ENCODE data around the gene CTCF. TPM values are rescaled to one million over a fixed set of nuclear protein-coding genes. Genes with fewer than 3 reads are reported as not detected.
A peak's percentile ranks its signal among the peaks of the same experiment; 100 is the strongest.

The CTCF gene
- total RNA-seq, 2 experiments from 2014 or later: 43.8 to 46.4 TPM

DNA sequence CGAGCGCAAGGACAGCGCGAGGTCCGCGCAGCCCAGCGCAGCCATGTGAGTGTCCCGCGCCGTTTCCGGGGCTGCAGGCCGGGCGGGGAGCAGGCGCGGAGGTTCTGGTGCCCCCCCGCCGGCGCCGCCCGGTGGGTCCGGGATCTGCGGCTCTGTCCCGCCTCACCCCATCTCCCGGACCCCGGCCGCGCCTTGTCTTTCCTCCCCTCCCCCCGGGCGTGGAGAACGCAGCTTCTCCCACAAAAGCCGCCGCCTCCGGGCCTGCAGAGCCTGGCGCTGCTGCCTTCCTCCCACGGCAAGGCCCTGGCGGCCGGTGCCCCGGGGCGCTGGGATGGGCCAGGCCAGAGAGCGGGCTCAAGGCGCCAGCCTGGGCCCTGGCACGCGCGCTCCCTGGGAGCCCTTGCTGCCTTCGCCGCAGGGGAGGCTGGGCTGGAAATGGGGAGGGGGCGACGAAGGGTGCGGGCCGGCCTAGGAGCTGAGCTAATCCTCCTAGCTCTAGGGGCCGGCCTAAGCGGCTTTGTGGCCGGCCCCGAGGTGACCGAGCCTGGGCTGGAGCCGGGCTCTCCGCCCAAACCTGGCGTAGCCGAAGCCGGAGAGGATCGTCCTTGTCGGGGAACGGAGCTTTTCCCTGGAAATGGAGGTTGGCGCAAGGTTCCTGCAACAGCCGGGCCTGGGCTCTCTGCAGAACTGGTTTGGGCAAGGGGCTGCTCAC is 33.3 kb upstream of the CTCF start:
- intact Hi-C loops (cut with DNase I, micrococcal nuclease): no loop called here
- DNase-seq: peak in 6 of 14 experiments; percentile 17 to 56 (median 34)
- H3K4me1 ChIP-seq (ENCODE audit: insufficient read depth, low read length): peaks cover 35% of the 10 kb centered on the region

DNA sequence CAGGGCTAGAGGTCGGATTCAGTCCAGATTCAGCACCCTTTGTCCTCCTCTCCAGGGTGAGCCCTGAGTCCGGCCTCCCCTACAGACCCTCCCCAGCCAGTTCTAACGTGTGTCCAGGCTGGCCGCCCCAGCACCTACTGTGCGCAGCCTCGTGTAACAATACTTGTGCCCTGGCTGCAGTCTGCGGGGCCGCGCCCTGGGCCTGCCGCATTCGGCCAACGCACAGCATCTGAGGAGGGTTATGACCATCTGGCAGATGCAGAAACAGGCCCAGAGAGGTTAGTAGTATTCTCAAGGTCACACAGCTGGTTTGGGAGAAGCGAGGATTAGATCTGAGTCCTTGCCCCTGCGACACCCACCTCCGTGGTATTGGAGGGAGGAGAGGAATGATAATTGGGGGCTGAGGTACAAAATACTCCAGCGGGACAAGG is 32.7 kb upstream of the CTCF start:
- Histone ChIP-seq H3K27ac (ENCODE audit: low read depth in 1 of 2, low read length in 2 of 2) (no peak overlapping the region), H3K9me3 (ENCODE audit: control insufficient read depth in 1 of 2, insufficient read depth in 1 of 2, low read length in 2 of 2) (no peaks in the 10 kb centered on the region), H3K27me3 (ENCODE audit: control insufficient read depth in 1 of 2, insufficient read depth in 2 of 2, low read length in 2 of 2) (peaks cover 22 to 25% of the 10 kb centered on the region in 2 experiments), H3K36me3 (ENCODE audit: insufficient read depth, low read length) (no peaks in the 10 kb centered on the region), H3K4me1 (ENCODE audit: insufficient read depth, low read length) (peaks cover 35% of the 10 kb centered on the region), H3K4me3 (ENCODE audit: low read length) (peak overlapping the region; percentile 56)
- H3K36me3 Mint-ChIP-seq (ENCODE audit: low read depth): no peaks in the 10 kb centered on the region
- DNase-seq (peak in 1 of 14 experiments; percentile 24), ATAC-seq (ENCODE audit: poor library complexity) (no peak)
- no peaks in the 10 kb centered on the region for H3K9me3 Mint-ChIP-seq
- H3K4me3 Mint-ChIP-seq: peak overlapping the region; percentile 85
- no peak overlapping the region for H3K27ac Mint-ChIP-seq
- TF ChIP-seq CTCF (IDR thresholded peaks at IDR 0.05): no peak
- ChIA-PET CTCF (interaction anchor here (1.5 to 6.1 kb wide), 3 partner anchors 8 to 115 kb away, joined by 3 to 45 read pairs (median 6); partner anchors contain the start of gene CARMIL2), POLR2A (interaction anchor here (0.9 to 2.5 kb wide), 9 partner anchors 8 to 139 kb away, joined by 3 to 13 read pairs (median 5); partner anchors contain the start of genes CARMIL2 and CTCF)
- peaks cover 20% of the 10 kb centered on the region for H3K27me3 Mint-ChIP-seq
- peaks cover 27% of the 10 kb centered on the region for H3K4me1 Mint-ChIP-seq (ENCODE audit: low read depth)
- intact Hi-C loops (cut with DNase I, micrococcal nuclease): no loop called here

More for the DNA sequence above, 33.3 kb upstream of the CTCF start:
- Mint-ChIP-seq H3K4me1 (ENCODE audit: low read depth) (peaks cover 27% of the 10 kb centered on the region), H3K27me3 (peaks cover 20% of the 10 kb centered on the region), H3K4me3 (peak overlapping the region; percentile 85), H3K36me3 (ENCODE audit: low read depth) (no peaks in the 10 kb centered on the region), H3K9me3 (no peaks in the 10 kb centered on the region), H3K27ac (no peak overlapping the region)
- Histone ChIP-seq H3K4me3 (ENCODE audit: low read length) (peak overlapping the region; percentile 56), H3K27me3 (ENCODE audit: control insufficient read depth in 1 of 2, insufficient read depth in 2 of 2, low read length in 2 of 2) (peaks cover 22 to 25% of the 10 kb centered on the region in 2 experiments), H3K27ac (ENCODE audit: low read depth in 1 of 2, low read length in 2 of 2) (no peak overlapping the region), H3K36me3 (ENCODE audit: insufficient read depth, low read length) (no peaks in the 10 kb centered on the region), H3K9me3 (ENCODE audit: control insufficient read depth in 1 of 2, insufficient read depth in 1 of 2, low read length in 2 of 2) (no peaks in the 10 kb centered on the region)
- ChIA-PET CTCF (interaction anchor here (1.5 to 6.1 kb wide), 3 partner anchors 8 to 116 kb away, joined by 3 to 45 read pairs (median 6); partner anchors contain the start of gene CARMIL2), POLR2A (interaction anchor here (0.9 to 2.5 kb wide), 10 partner anchors 8 to 139 kb away, joined by 3 to 13 read pairs (median 4); partner anchors contain the start of genes ACD, CARMIL2 and CTCF)
- no peak for TF ChIP-seq CTCF (IDR thresholded peaks at IDR 0.05)
- peak; percentile 43 for ATAC-seq (ENCODE audit: poor library complexity)

DNA sequence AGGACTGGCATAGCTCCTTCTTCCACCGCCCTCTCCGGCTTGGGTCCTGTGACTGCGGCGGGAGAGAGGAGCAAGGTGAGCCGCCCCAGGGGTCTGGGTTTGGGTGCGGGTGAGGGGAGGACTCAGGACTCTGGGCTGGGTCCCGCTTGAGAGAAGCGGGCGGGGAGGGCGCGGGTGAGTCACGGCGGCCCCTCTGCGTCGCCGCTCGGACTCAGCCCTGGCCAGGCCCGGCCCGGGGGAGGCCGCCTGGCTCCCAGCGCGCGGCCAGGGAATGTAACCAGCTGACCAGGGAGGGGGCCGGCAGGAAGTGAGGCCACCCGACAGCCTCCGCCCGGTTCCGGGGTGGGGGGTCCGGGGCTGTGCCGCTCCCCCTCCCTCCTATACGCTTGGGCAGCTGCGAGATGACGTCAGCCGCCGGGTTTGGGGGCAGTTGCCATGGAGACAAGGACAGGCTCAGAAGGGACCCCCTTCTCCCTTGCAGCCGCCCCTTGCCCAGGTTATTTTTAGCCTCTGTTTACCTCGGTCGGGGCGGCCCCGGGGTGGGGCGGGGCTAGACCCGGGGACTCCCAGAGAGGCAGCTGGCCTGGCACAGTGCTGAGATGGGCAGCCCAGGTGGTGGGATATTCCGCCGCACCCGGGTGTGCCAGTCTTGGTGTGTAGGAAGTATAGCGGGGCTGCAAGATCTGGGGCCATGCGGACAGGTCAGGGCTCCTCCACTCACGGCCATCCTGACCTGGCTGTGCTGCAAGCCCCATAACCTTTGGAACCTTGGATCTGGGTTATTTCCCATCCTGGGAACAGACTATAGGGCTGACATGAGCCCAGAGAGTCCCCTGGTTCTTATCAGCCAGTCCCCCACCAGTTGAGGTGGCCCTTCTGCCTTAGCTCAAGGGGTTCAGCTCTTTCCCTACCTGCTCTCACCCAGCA is 32.0 kb upstream of the CTCF start:
- no peaks in the 10 kb centered on the region for H3K9me3 ChIP-seq (ENCODE audit: control insufficient read depth in 1 of 2, insufficient read depth in 1 of 2, low read length in 2 of 2)
- Mint-ChIP-seq H3K36me3 (ENCODE audit: low read depth) (no peaks in the 10 kb centered on the region), H3K4me1 (ENCODE audit: low read depth) (peaks cover 30% of the 10 kb centered on the region), H3K27me3 (peaks cover 20% of the 10 kb centered on the region), H3K27ac (no peak overlapping the region), H3K4me3 (peak overlapping the region; percentile 85), H3K9me3 (no peaks in the 10 kb centered on the region)
- H3K36me3 ChIP-seq (ENCODE audit: insufficient read depth, low read length): no peaks in the 10 kb centered on the region
- DNase-seq (peak in 4 of 14 experiments; percentile 17 to 65 (median 44)), ATAC-seq (ENCODE audit: poor library complexity) (peak; percentile 33)
- ChIA-PET CTCF (interaction anchor here (0.5 to 6.1 kb wide), 4 partner anchors 9 to 82 kb away, joined by 3 to 45 read pairs (median 4); partner anchors contain the start of gene CTCF), POLR2A (interaction anchor here (0.9 to 2.5 kb wide), 7 partner anchors 7 to 115 kb away, joined by 3 to 13 read pairs (median 6); partner anchors contain the start of genes CARMIL2 and CTCF)
- intact Hi-C loops (cut with DNase I, micrococcal nuclease): no loop called here
- no peak overlapping the region for H3K27ac ChIP-seq (ENCODE audit: low read depth in 1 of 2, low read length in 2 of 2)
- H3K4me3 ChIP-seq (ENCODE audit: low read length): peak overlapping the region; percentile 56
- H3K27me3 ChIP-seq (ENCODE audit: control insufficient read depth in 1 of 2, insufficient read depth in 2 of 2, low read length in 2 of 2): peaks cover 22 to 25% of the 10 kb centered on the region in 2 experiments
- TF ChIP-seq CTCF (IDR thresholded peaks at IDR 0.05): no peak
- H3K4me1 ChIP-seq (ENCODE audit: insufficient read depth, low read length): peaks cover 35% of the 10 kb centered on the region

Data from CD4-positive, alpha-beta T cell (primary cell).